Right lobe of liver (tissue), 6 donors: ENCODE measurements around the gene CYB5R2. TPM values are rescaled to one million over a fixed set of nuclear protein-coding genes. Genes with fewer than 3 reads are reported as not detected.

Experiments
- ATAC-seq, 4 donors: fragments of 200-7000 bp; cut with Tn5 transposase; one replicate each; pipeline ENCODE4 v1.9.1; 2020; ENCODE audit warnings: mild to moderate bottlenecking in 4 of 4, moderate library complexity in 4 of 4
- DNase-seq, 3 donors: peaks; one replicate each; pipeline ENCODE4 v3.0.0-alpha.2; 2020
- H3K27ac ChIP-seq, 3 donors: fragments of 200-600 bp; one replicate each; pipeline ENCODE4 v1.8.0; 2022
- H3K27me3 ChIP-seq, 2 donors: fragments of 200-600 bp; one replicate each; pipeline ENCODE4 v1.8.0; 2022
- H3K36me3 ChIP-seq, 4 donors: fragments of 200-600 bp; sonication (generic) in 1 of 4; one replicate each; pipeline versions ENCODE4 v1.5.1 to v1.8.0; 2017 to 2022; ENCODE audit warnings: control low read depth in 1 of 4
- H3K4me1 ChIP-seq, 4 donors: fragments of 200-600 bp; sonication (generic) in 1 of 4; one replicate each; pipeline versions ENCODE4 v1.5.1 to v1.8.0; 2017 to 2022; ENCODE audit warnings: control low read depth in 1 of 4
- H3K4me3 ChIP-seq, 3 donors: fragments of 200-600 bp; one replicate each; pipeline ENCODE4 v1.8.0; 2022
- H3K9me3 ChIP-seq, 4 donors: fragments of 200-600 bp; sonication (generic) in 1 of 4; one replicate each; pipeline versions ENCODE4 v1.5.1 to v1.8.0; 2017 to 2022; ENCODE audit warnings: control low read depth in 1 of 4
- POLR2A ChIP-seq: fragments of 450-650 bp; IDR thresholded peaks from one replicate; pipeline ENCODE4 v1.6.1; 2017; ENCODE audit warnings: antibody characterized with exemption, mild to moderate bottlenecking
- WGBS: methylation state at CpG from one replicate; pipeline ENCODE4 v1.1.6; 2018; ENCODE audit warnings: low coverage, low lambda C conversion rate; ENCODE audit not compliant: insufficient coverage; ENCODE audit errors: missing lambda C conversion rate; 5-methylcytosine and 5-hydroxymethylcytosine counted together
- intact Hi-C, 2 donors: fragments of 100-400 bp; cut with DNase I; formaldehyde crosslinking; loops; one replicate each; pipeline versions ENCODE4 v1.11.2 to v1.14.1; 2022
- total RNA-seq, 6 experiments: library from RNA; depleted of rRNA in 2 of 6; stranded (reverse); fragments of >200 nt in 2 of 6; fragmentation: NEBNext Ultra II Directional in 3 of 6; extraction: Animal tissue kit (Norgen Biotek cat#: 25700) in 3 of 6; gene quantifications; one replicate each; pipeline versions ENCODE4 v1.1.0 to v1.2.4, GENCODE V29; 2016 to 2023
- TF ChIP-seq, protein P1 (sequence below), 4 donors: fragments of 200-600 bp in 3 of 4; fragments of 450-650 bp in 1 of 4; IDR thresholded peaks; one replicate each; pipeline versions ENCODE4 v1.5.1 to v1.8.0; 2016 to 2022; ENCODE audit warnings: antibody characterized with exemption in 4 of 4, mild to moderate bottlenecking in 2 of 4
- donor health status: DM: no; HTN: yes; CAD: no.
- donor health status: DM: no; HTN: no; CAD: no.
- donor health status: DM: no; HTN: no; CAD: no.
- donor health status: DM: no; HTN: yes; CAD: no.
- donor health status: DM: no; HTN: yes; CAD: no.

The CYB5R2 gene
- total RNA-seq, 6 experiments from 2014 or later: 0.71 to 3.5 (median 1.4) TPM

DNA sequence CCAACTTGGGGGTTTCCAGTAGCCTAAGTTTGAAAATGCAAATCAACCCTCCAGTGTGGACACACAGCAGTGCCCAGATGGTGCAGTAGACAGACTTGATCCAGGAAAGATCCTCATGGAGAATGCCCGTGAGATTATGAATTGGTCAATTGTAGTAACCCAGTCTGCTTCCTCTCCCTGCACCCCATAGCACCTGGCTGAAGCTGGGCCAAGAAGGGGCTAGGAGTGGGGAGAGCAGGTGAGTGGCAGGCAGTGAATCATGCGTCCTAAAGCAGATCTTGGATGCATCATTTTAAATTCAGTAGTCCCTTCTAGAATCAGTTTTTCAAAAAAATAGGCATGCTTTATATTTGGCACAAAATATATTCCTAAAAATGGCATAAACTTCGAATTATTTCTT is 52.2 kb downstream of the CYB5R2 start:
- Histone ChIP-seq H3K36me3 (peaks cover 0 to 33% (median 13%) of the 10 kb centered on the region in 4 donors), H3K27ac (no peak overlapping the region), H3K27me3 (no peaks in the 10 kb centered on the region), H3K9me3 (no peaks in the 10 kb centered on the region), H3K4me1 (no peaks in the 10 kb centered on the region), H3K4me3 (no peak overlapping the region)
- ATAC-seq: no peak
- 70% methylated on average over 3 of the region's 3 CpGs for WGBS
- intact Hi-C loops: no loop called here
- DNase-seq: no peak
- TF ChIP-seq, protein P1, sequence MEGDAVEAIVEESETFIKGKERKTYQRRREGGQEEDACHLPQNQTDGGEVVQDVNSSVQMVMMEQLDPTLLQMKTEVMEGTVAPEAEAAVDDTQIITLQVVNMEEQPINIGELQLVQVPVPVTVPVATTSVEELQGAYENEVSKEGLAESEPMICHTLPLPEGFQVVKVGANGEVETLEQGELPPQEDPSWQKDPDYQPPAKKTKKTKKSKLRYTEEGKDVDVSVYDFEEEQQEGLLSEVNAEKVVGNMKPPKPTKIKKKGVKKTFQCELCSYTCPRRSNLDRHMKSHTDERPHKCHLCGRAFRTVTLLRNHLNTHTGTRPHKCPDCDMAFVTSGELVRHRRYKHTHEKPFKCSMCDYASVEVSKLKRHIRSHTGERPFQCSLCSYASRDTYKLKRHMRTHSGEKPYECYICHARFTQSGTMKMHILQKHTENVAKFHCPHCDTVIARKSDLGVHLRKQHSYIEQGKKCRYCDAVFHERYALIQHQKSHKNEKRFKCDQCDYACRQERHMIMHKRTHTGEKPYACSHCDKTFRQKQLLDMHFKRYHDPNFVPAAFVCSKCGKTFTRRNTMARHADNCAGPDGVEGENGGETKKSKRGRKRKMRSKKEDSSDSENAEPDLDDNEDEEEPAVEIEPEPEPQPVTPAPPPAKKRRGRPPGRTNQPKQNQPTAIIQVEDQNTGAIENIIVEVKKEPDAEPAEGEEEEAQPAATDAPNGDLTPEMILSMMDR (IDR thresholded peaks at IDR 0.05): no peak
- TF ChIP-seq POLR2A: no peak

DNA sequence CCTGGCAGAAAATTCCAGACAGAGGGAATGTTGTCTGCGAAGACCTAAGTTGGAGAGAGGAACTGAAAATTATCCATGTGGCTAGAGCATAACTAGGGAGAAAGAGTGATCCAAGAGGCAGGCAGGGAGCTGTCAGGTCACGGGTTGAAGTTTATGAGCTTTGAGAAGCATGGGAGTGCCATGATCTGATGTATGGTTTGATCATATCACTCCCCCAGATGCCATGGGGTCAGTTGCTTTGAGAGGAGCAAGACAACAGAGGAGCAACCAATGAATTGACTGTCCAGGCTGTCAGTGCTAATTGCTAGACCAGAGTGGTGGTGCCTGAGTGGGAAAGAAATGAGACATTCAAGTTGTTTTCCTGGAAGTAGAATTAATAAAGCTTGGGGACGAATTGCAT is 54.0 kb downstream of the CYB5R2 start:
- Histone ChIP-seq H3K9me3 (no peaks in the 10 kb centered on the region), H3K36me3 (peaks cover 0 to 23% (median 11%) of the 10 kb centered on the region in 4 donors), H3K4me1 (no peaks in the 10 kb centered on the region), H3K27ac (no peak overlapping the region), H3K4me3 (no peak overlapping the region), H3K27me3 (no peaks in the 10 kb centered on the region)
- ATAC-seq (no peak), DNase-seq (no peak)
- intact Hi-C loops: no loop called here
- TF ChIP-seq, protein P1 (IDR thresholded peaks at IDR 0.05): no peak
- TF ChIP-seq POLR2A: no peak
- WGBS: 92% methylated on average over 3 of the region's 3 CpGs

DNA sequence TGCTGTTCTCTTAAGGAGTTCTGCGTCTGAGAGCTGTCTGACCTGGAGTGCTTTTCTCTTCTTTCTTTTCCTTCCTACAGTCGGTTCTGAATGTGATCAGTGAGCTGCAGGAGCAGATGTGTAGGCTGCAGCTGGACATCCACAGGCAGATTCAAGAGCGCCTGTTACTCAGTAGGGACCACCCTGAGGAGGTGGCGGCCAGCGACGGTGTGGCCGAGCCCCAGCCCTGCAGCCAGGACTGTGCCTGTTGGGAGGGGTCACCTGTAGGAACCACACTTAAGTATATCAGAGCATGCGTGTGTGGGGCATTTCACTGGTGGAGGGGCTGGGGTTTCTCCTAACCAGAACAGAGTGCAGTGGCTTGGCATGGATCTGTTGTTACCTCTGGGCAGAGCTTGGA is 56.3 kb downstream of the CYB5R2 start:
- H3K4me3 ChIP-seq: no peak overlapping the region
- DNase-seq: no peak

More for the DNA sequence above, 56.3 kb downstream of the CYB5R2 start:
- Histone ChIP-seq H3K4me1 (peaks cover 0 to 18% (median 7%) of the 10 kb centered on the region in 4 donors), H3K36me3 (peaks cover 0 to 17% (median 9%) of the 10 kb centered on the region in 4 donors), H3K27ac (no peak overlapping the region), H3K27me3 (no peaks in the 10 kb centered on the region), H3K9me3 (no peaks in the 10 kb centered on the region)
- no peak for ATAC-seq
- WGBS: 100% methylated on average over 1 of the region's 8 CpGs
- intact Hi-C loops: no loop called here
- no peak for TF ChIP-seq POLR2A
- TF ChIP-seq, protein P1 (IDR thresholded peaks at IDR 0.05): no peak

Other genes with a start within 250 kb of the CYB5R2 start
- gene OLFML1, start 188.0 kb downstream of the CYB5R2 start, total RNA-seq: 1 to 10 TPM; 2.2 to 5.5 (median 3.0) TPM
- 10 to 100 TPM; 25.5 to 69.3 (median 46.6) TPM for gene PPFIBP2, start 159.5 kb downstream of the CYB5R2 start, total RNA-seq
- gene OVCH2, start 33.0 kb upstream of the CYB5R2 start, total RNA-seq: not detected
- not detected for gene OR5P2, start 123.4 kb upstream of the CYB5R2 start, total RNA-seq
- not detected for gene OR5P3, start 157.3 kb upstream of the CYB5R2 start, total RNA-seq